OCI-LY3 (cell line): ENCODE results near the gene KRTAP10-2.
"Not testable (repeated sequence)": the region's sequence is repeated elsewhere in the genome, so short reads cannot be mapped to it uniquely, and the experiment has no call there.

ENCODE experiments used
- CTCF ChIP-seq: fragments of 200-600, 300-600 bp; sonication (generic); IDR thresholded peaks from 2 replicates; pipeline ENCODE4 v1.5.1; 2014; ENCODE audit warnings: antibody characterized with exemption, low read length, low read depth
- EZH2phosphoT487 ChIP-seq: fragments of 200-600 bp; shearing (Covaris generic); IDR thresholded peaks from 2 replicates; pipeline ENCODE4 v1.6.1; 2018; ENCODE audit warnings: antibody characterized with exemption, mixed run types, low read depth

DNA sequence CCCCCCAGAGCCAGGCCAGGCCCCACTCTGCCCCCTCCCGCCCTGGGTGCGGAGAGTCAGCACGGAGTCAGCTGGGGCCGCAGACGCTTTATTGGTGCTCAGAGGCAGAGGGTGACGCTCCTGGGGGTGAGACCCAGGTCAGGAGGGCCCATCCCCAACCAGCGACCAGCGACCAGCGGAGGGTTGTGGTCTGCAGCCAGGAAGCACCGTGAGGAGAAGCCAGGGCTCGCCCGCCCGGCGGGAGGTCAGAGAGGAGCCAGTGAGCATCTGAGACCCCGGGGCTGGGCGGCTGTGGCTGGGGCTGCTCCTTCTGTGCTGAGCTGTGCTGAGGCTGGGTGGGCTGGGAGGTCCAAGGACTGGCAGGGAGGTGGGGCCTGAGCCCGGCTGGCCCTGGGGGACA lies 1.0 kb downstream of the KRTAP10-2 start:
- TF ChIP-seq CTCF, EZH2phosphoT487: not testable (repeated sequence)
